Ammon's horn (tissue), 1 donor: Measurements from ENCODE around the gene GNG7.
A peak's percentile ranks its signal among the peaks of the same experiment; 100 is the strongest.
"Not testable (repeated sequence)": the region's sequence is repeated elsewhere in the genome, so short reads cannot be mapped to it uniquely, and the experiment has no call there.

ENCODE experiments used
- DNase-seq: peaks from one replicate; pipeline ENCODE4 v3.0.0-alpha.2; 2016; ENCODE audit warnings: low spot score

GNG7 gene

GRCh38 chr19:2619076-2619475, 83.4 kb downstream of the GNG7 start:
- no peak for DNase-seq

- peak; percentile 58 for DNase-seq
Measured at GRCh38 chr19:2618611-2619010, 83.9 kb downstream of the GNG7 start.

- no peak for DNase-seq
Measured at GRCh38 chr19:2617393-2618165, 84.9 kb downstream of the GNG7 start.

- no peak for DNase-seq
Measured at GRCh38 chr19:2616741-2617392, 85.6 kb downstream of the GNG7 start.

GRCh38 chr19:2615782-2616181, 86.7 kb downstream of the GNG7 start:
- no peak for DNase-seq

GRCh38 chr19:2613507-2614295, 88.8 kb downstream of the GNG7 start:
- DNase-seq: no peak

GRCh38 chr19:2612619-2613249, 89.8 kb downstream of the GNG7 start:
- no peak for DNase-seq

GRCh38 chr19:2611483-2612464, 90.7 kb downstream of the GNG7 start:
- DNase-seq: no peak

- peak; percentile 89 for DNase-seq
Measured at GRCh38 chr19:2610637-2611482, 91.6 kb downstream of the GNG7 start.

GRCh38 chr19:2609389-2610116, 92.9 kb downstream of the GNG7 start:
- DNase-seq: no peak

GRCh38 chr19:2609034-2609388, 93.5 kb downstream of the GNG7 start:
- not testable (repeated sequence) for DNase-seq

- no peak for DNase-seq
Measured at GRCh38 chr19:2608602-2608922, 93.9 kb downstream of the GNG7 start.

- DNase-seq: no peak
Measured at GRCh38 chr19:2607712-2608601, 94.5 kb downstream of the GNG7 start.

GRCh38 chr19:2606774-2607173, 95.7 kb downstream of the GNG7 start:
- DNase-seq: not testable (repeated sequence)

- not testable (repeated sequence) for DNase-seq
Measured at GRCh38 chr19:2605889-2606288, 96.6 kb downstream of the GNG7 start.

- no peak for DNase-seq
Measured at GRCh38 chr19:2604747-2605329, 97.7 kb downstream of the GNG7 start.

- DNase-seq: no peak
Measured at GRCh38 chr19:2603334-2603733, 99.2 kb downstream of the GNG7 start.
